ENCODE measurements around the gene SLC10A6.

DNA sequence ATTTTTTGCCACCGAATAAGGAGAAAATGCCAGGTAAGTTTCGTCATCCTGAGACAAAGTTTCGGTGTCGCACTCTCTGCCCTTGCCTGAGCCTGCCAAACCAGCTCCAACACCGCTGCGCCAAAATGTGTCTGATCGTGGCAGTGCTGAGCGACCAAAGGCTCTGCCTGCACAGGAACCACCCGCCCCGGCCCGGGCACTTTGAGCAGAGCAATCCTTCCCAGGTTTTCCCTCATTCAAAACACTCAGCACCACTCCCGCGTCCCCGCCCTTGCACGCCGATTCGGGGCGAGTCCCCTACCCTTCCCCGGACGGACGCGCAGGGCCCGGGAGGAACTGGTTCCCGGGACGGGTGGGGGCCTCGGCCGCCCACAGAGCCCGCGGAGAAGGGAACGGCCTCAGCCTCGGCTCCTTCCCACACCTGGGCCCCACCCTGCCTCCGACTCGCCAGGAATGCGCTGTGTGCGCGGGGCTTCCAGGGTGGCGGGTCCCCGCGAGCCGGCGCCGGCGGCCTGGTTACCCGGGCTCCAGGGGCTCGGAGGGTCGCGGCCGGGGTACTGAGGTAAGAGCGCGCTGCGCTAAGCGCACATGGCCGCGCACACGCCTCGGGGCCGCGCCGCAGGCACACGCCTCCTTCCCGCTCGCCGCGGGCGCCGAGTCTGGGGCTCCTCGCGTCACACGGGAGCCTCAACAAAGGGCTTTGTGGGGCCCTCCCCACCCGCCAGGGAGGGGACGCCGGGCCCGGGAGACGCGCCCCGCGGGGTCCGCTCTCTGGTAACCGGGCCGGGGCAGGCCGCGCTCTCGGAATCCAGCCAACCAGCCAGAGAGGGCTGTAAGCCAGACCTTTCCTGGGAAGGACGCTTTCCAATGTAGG is 42.8 kb upstream of the SLC10A6 start, which contains the start of gene C4orf36:
- TF ChIP-seq, protein P1, sequence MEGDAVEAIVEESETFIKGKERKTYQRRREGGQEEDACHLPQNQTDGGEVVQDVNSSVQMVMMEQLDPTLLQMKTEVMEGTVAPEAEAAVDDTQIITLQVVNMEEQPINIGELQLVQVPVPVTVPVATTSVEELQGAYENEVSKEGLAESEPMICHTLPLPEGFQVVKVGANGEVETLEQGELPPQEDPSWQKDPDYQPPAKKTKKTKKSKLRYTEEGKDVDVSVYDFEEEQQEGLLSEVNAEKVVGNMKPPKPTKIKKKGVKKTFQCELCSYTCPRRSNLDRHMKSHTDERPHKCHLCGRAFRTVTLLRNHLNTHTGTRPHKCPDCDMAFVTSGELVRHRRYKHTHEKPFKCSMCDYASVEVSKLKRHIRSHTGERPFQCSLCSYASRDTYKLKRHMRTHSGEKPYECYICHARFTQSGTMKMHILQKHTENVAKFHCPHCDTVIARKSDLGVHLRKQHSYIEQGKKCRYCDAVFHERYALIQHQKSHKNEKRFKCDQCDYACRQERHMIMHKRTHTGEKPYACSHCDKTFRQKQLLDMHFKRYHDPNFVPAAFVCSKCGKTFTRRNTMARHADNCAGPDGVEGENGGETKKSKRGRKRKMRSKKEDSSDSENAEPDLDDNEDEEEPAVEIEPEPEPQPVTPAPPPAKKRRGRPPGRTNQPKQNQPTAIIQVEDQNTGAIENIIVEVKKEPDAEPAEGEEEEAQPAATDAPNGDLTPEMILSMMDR (IDR thresholded peaks at IDR 0.05), result no peak
- TF ChIP-seq POLR2A (IDR thresholded peaks at IDR 0.05), result no peak

Data from adrenal gland (tissue), 5 donors.